NT2/D1 (cell line): Measurements from ENCODE around the gene TNFSF10.

Experiments used
- DNase-seq: peaks from one replicate; pipeline ENCODE4 v3.0.0-alpha.2; 2011; ENCODE audit warnings: low read depth, low spot score
- H3K27me3 ChIP-seq: 2 replicates; pipeline ENCODE4 v1.6.0; 2011; ENCODE audit warnings: mild to moderate bottlenecking; ENCODE audit not compliant: insufficient read length, insufficient read depth
- H3K36me3 ChIP-seq: 2 replicates; pipeline ENCODE4 v1.6.1; 2011; ENCODE audit warnings: mild to moderate bottlenecking, low read length, mixed read lengths; ENCODE audit not compliant: insufficient read depth, insufficient read length
- H3K4me1 ChIP-seq: 2 replicates; pipeline ENCODE4 v1.5.1; 2011; ENCODE audit not compliant: insufficient read depth, insufficient read length
- H3K4me3 ChIP-seq: 2 replicates; pipeline ENCODE4 v1.5.1; 2011; ENCODE audit warnings: low read depth; ENCODE audit not compliant: insufficient read length
- H3K9ac ChIP-seq: 2 replicates; pipeline ENCODE4 v1.6.0; 2011; ENCODE audit warnings: low read depth; ENCODE audit not compliant: insufficient read length
- H3K9me3 ChIP-seq: 2 replicates; pipeline ENCODE4 v1.5.1; 2011; ENCODE audit warnings: mild to moderate bottlenecking, low read length; ENCODE audit not compliant: insufficient read depth
- SUZ12 ChIP-seq: IDR thresholded peaks from 2 replicates; pipeline ENCODE4 v1.6.1; 2011; ENCODE audit not compliant: insufficient read length, insufficient read depth; ENCODE audit errors: extremely low read depth
- YY1 ChIP-seq: IDR thresholded peaks from 2 replicates; pipeline ENCODE4 v1.6.1; 2011; ENCODE audit not compliant: insufficient read length, insufficient read depth
- ZNF274 ChIP-seq: IDR thresholded peaks from 2 replicates; pipeline ENCODE4 v1.6.1; 2011; ENCODE audit warnings: mild to moderate bottlenecking, low read depth, low read length

The TNFSF10 gene

GRCh38 chr3:172475703-172476102 lies 47.5 kb downstream of the TNFSF10 start:
- H3K36me3 ChIP-seq = no peaks in the 10 kb centered on the region

GRCh38 chr3:172471903-172472302 lies 51.3 kb downstream of the TNFSF10 start:
- Histone ChIP-seq H3K36me3 (no peaks in the 10 kb centered on the region), H3K9me3 (peaks cover 8% of the 10 kb centered on the region), H3K27me3 (no peaks in the 10 kb centered on the region), H3K4me1 (peaks cover 2% of the 10 kb centered on the region), H3K9ac (no peak overlapping the region), H3K4me3 (no peak overlapping the region)
- no peak for TF ChIP-seq SUZ12
- no peak for TF ChIP-seq YY1
- no peak for TF ChIP-seq ZNF274
- no peak for DNase-seq

More at GRCh38 chr3:172475703-172476102, 47.5 kb downstream of the TNFSF10 start:
- Histone ChIP-seq H3K4me3 (no peak overlapping the region), H3K9me3 (peaks cover 8% of the 10 kb centered on the region), H3K4me1 (no peaks in the 10 kb centered on the region), H3K9ac (no peak overlapping the region), H3K27me3 (no peaks in the 10 kb centered on the region)
- DNase-seq = no peak
- no peak for TF ChIP-seq ZNF274
- no peak for TF ChIP-seq SUZ12
- TF ChIP-seq YY1 = no peak

GRCh38 chr3:172470588-172470987 lies 52.6 kb downstream of the TNFSF10 start:
- Histone ChIP-seq H3K9ac (no peak overlapping the region), H3K27me3 (no peaks in the 10 kb centered on the region), H3K36me3 (no peaks in the 10 kb centered on the region), H3K4me3 (no peak overlapping the region), H3K4me1 (peaks cover 2% of the 10 kb centered on the region), H3K9me3 (peaks cover 8% of the 10 kb centered on the region)
- no peak for DNase-seq
- TF ChIP-seq ZNF274 = no peak

- H3K36me3 ChIP-seq = no peaks in the 10 kb centered on the region
- H3K4me3 ChIP-seq = no peak overlapping the region
- no peak for TF ChIP-seq YY1
- TF ChIP-seq SUZ12 = no peak
- no peak for TF ChIP-seq ZNF274
- DNase-seq = no peak
- H3K4me1 ChIP-seq = peaks cover 2% of the 10 kb centered on the region
- H3K9me3 ChIP-seq = peaks cover 8% of the 10 kb centered on the region
- no peak overlapping the region for H3K9ac ChIP-seq
- H3K27me3 ChIP-seq = no peaks in the 10 kb centered on the region
These were observed 55.9 kb downstream of the TNFSF10 start for GRCh38 chr3:172467170-172467824.

- TF ChIP-seq SUZ12 = no peak
- no peak for TF ChIP-seq ZNF274
- TF ChIP-seq YY1 = no peak
- H3K36me3 ChIP-seq = no peaks in the 10 kb centered on the region
- DNase-seq = no peak
- H3K4me1 ChIP-seq = peaks cover 2% of the 10 kb centered on the region
- no peaks in the 10 kb centered on the region for H3K27me3 ChIP-seq
- H3K4me3 ChIP-seq = no peak overlapping the region
- no peak overlapping the region for H3K9ac ChIP-seq
- H3K9me3 ChIP-seq = peaks cover 1% of the 10 kb centered on the region; the same call in 1 of the 2 replicates
These were observed 56.6 kb downstream of the TNFSF10 start for GRCh38 chr3:172466553-172467130.

GRCh38 chr3:172465281-172465680 lies 57.9 kb downstream of the TNFSF10 start:
- Histone ChIP-seq H3K9me3 (no peaks in the 10 kb centered on the region), H3K36me3 (no peaks in the 10 kb centered on the region), H3K9ac (no peak overlapping the region), H3K4me3 (no peak overlapping the region), H3K4me1 (peaks cover 2% of the 10 kb centered on the region), H3K27me3 (no peaks in the 10 kb centered on the region)
- TF ChIP-seq ZNF274 (no peak), YY1 (no peak)
- DNase-seq = no peak

- Histone ChIP-seq H3K9ac (no peak overlapping the region), H3K9me3 (no peaks in the 10 kb centered on the region), H3K4me3 (no peak overlapping the region), H3K36me3 (no peaks in the 10 kb centered on the region), H3K4me1 (peaks cover 2% of the 10 kb centered on the region), H3K27me3 (no peaks in the 10 kb centered on the region)
- DNase-seq = no peak
- TF ChIP-seq ZNF274 = no peak
- no peak for TF ChIP-seq YY1
These were observed 58.9 kb downstream of the TNFSF10 start for GRCh38 chr3:172464306-172464705.

GRCh38 chr3:172461530-172462138 lies 61.6 kb downstream of the TNFSF10 start:
- no peak for TF ChIP-seq YY1
- TF ChIP-seq ZNF274 = no peak
- no peak for TF ChIP-seq SUZ12
- DNase-seq = no peak

More at GRCh38 chr3:172461530-172462138, 61.6 kb downstream of the TNFSF10 start:
- Histone ChIP-seq H3K9me3 (no peaks in the 10 kb centered on the region), H3K36me3 (no peaks in the 10 kb centered on the region), H3K4me1 (no peaks in the 10 kb centered on the region), H3K4me3 (no peak overlapping the region), H3K9ac (no peak overlapping the region), H3K27me3 (no peaks in the 10 kb centered on the region)
